GM18505 (cell line): Measurements from ENCODE around the gene SYNPO2.
"Not testable (repeated sequence)": the region's sequence is repeated elsewhere in the genome, so short reads cannot be mapped to it uniquely, and the experiment has no call there.

Experiments used
- ATAC-seq: cut with Tn5 transposase; IDR thresholded peaks from one replicate; pipeline ENCODE4 v1.9.1; 2021; ENCODE audit not compliant: unreplicated experiment
- POLR2A ChIP-seq: IDR thresholded peaks from 4 replicates; pipeline ENCODE4 v1.6.1; 2011; ENCODE audit warnings: borderline replicate concordance; ENCODE audit not compliant: insufficient read depth, insufficient read length; ENCODE audit errors: extremely low read depth

Gene SYNPO2

GRCh38 chr4:119057417-119057816 lies 168.8 kb downstream of the SYNPO2 start:
- TF ChIP-seq POLR2A: no peak
- no peak for ATAC-seq

GRCh38 chr4:119059221-119059620 lies 170.6 kb downstream of the SYNPO2 start:
- TF ChIP-seq POLR2A: no peak
- ATAC-seq: no peak

- ATAC-seq: not testable (repeated sequence)
Observed at GRCh38 chr4:119067125-119067524, 178.5 kb downstream of the SYNPO2 start.

- not testable (repeated sequence) for ATAC-seq
Observed at GRCh38 chr4:119067670-119068360, 179.2 kb downstream of the SYNPO2 start.

- no peak for ATAC-seq
- TF ChIP-seq POLR2A: no peak
Observed at GRCh38 chr4:119068529-119068962, 179.9 kb downstream of the SYNPO2 start.

GRCh38 chr4:119070301-119070700 lies 181.6 kb downstream of the SYNPO2 start:
- ATAC-seq: no peak
- TF ChIP-seq POLR2A: no peak

- TF ChIP-seq POLR2A: no peak
- no peak for ATAC-seq
Observed at GRCh38 chr4:119080721-119081541, 192.3 kb downstream of the SYNPO2 start.

GRCh38 chr4:119081542-119081859 lies 192.8 kb downstream of the SYNPO2 start:
- TF ChIP-seq POLR2A: no peak
- ATAC-seq: no peak

- TF ChIP-seq POLR2A: no peak
- ATAC-seq: no peak
Observed at GRCh38 chr4:119081943-119082342, 193.3 kb downstream of the SYNPO2 start.

- no peak for ATAC-seq
- TF ChIP-seq POLR2A: no peak
Observed at GRCh38 chr4:119082661-119083060, 194.0 kb downstream of the SYNPO2 start.

GRCh38 chr4:119084513-119084912 lies 195.9 kb downstream of the SYNPO2 start:
- ATAC-seq: no peak

GRCh38 chr4:119087121-119087520 lies 198.5 kb downstream of the SYNPO2 start:
- no peak for TF ChIP-seq POLR2A
- no peak for ATAC-seq

More at GRCh38 chr4:119084513-119084912, 195.9 kb downstream of the SYNPO2 start:
- no peak for TF ChIP-seq POLR2A

- no peak for ATAC-seq
- no peak for TF ChIP-seq POLR2A
Observed at GRCh38 chr4:119087656-119088055, 199.0 kb downstream of the SYNPO2 start.
